GM18498 (cell line): ENCODE measurements around the gene KPNA5.

Experiments used
- ATAC-seq: cut with Tn5 transposase; IDR thresholded peaks from one replicate; pipeline ENCODE4 v1.9.1; 2021; ENCODE audit warnings: mild to moderate bottlenecking, moderate library complexity; ENCODE audit not compliant: unreplicated experiment

The KPNA5 gene

GRCh38 chr6:116779573-116780164, 98.7 kb downstream of the KPNA5 start:
- ATAC-seq: no peak

GRCh38 chr6:116783852-116784251, 102.8 kb downstream of the KPNA5 start:
- no peak for ATAC-seq
